ENCODE data around the gene SRP68.

SRP68 gene

GRCh38 chr17:76119409-76120371, 47.4 kb upstream of the SRP68 start:
- no peaks in the 10 kb centered on the region for H3K9me2 ChIP-seq (replicated peaks; ENCODE audit: low read depth, low read length)
- H3K36me3 ChIP-seq (ENCODE audit: insufficient read depth, low read length), result no peaks in the 10 kb centered on the region
- no peaks in the 10 kb centered on the region for H3K9me3 ChIP-seq (ENCODE audit: insufficient read depth, low read depth, low read length)
- no peaks in the 10 kb centered on the region for H3K79me2 ChIP-seq (ENCODE audit: insufficient read depth, low read length)
- H3K27me3 ChIP-seq (ENCODE audit: insufficient read depth, low read length, poor library complexity, severe bottlenecking), result no peaks in the 10 kb centered on the region
- no peak overlapping the region for H3K4me2 ChIP-seq (ENCODE audit: low read depth, low read length, poor library complexity, severe bottlenecking)
- H4K20me1 ChIP-seq (ENCODE audit: insufficient read depth, low read length, poor library complexity, severe bottlenecking), result no peaks in the 10 kb centered on the region
- no peak overlapping the region for H3K9ac ChIP-seq (ENCODE audit: low read depth, low read length, poor library complexity, severe bottlenecking)
- TF ChIP-seq, protein P1, sequence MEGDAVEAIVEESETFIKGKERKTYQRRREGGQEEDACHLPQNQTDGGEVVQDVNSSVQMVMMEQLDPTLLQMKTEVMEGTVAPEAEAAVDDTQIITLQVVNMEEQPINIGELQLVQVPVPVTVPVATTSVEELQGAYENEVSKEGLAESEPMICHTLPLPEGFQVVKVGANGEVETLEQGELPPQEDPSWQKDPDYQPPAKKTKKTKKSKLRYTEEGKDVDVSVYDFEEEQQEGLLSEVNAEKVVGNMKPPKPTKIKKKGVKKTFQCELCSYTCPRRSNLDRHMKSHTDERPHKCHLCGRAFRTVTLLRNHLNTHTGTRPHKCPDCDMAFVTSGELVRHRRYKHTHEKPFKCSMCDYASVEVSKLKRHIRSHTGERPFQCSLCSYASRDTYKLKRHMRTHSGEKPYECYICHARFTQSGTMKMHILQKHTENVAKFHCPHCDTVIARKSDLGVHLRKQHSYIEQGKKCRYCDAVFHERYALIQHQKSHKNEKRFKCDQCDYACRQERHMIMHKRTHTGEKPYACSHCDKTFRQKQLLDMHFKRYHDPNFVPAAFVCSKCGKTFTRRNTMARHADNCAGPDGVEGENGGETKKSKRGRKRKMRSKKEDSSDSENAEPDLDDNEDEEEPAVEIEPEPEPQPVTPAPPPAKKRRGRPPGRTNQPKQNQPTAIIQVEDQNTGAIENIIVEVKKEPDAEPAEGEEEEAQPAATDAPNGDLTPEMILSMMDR (conservative IDR thresholded peaks at IDR 0.05; ENCODE audit: low read length), result no peak
- no peak for TF ChIP-seq EZH2phosphoT487 (IDR thresholded peaks at IDR 0.05; ENCODE audit: borderline replicate concordance)
- no peaks in the 10 kb centered on the region for H3F3A ChIP-seq (ENCODE audit: low read depth)
- no peak overlapping the region for H2AFZ ChIP-seq (ENCODE audit: low read length)
- no peak overlapping the region for H3K4me3 ChIP-seq (ENCODE audit: low read length, poor library complexity, severe bottlenecking)
- no peaks in the 10 kb centered on the region for H3K4me1 ChIP-seq (ENCODE audit: insufficient read depth, low read length, poor library complexity, severe bottlenecking)

DNA sequence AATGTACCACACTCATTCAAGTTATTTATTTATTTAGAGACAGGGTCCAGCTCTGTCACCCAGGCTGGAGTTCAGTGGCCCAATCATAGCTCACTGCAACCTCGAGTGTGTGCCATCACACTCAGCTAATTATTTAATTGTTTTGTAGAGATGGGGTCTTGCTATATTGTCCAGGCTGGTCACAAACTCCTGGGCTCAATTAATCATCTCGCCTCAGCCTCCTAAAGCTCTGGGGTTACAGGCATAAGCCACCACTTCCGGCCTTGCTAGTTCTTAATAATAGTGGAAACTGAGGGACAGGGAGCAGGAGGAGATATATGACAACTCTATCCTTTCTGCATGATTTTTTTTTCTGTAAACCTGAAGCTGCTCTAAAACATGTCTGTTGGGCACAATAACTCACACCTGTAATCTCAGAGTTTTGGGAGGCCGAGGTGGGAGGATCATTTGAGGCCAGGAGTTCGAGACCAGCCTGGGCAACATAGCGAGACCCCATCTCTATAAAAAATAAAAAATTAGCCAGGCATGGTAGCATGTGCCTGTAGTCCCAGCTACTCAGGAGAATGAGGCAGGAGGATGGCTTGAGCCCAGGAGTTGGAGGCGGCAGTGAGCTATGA, 42.9 kb upstream of the SRP68 start:
- no peaks in the 10 kb centered on the region for H3K79me2 ChIP-seq (ENCODE audit: insufficient read depth, low read length)

DNA sequence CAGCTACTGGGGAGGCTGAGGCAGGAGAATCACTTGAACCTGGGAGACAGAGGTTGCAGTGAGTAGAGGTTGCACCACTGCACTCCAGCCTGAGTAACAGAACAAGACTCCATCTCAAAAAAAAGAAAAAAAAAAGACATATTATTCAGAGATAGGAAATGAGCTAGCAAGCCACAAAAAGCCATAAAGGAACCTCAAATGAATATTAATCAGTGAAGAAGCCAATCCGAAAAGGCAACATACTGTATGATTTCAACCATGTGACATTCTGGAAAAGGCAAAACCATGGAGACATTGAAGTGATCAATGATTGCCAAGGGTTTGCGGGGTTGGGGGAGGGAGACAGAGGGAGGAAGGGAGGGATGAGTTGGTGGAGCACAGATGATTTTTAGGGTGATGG, 39.6 kb upstream of the SRP68 start:
- TF ChIP-seq, protein P1 (conservative IDR thresholded peaks at IDR 0.05; ENCODE audit: low read length), result no peak
- no peak for TF ChIP-seq EZH2phosphoT487 (IDR thresholded peaks at IDR 0.05; ENCODE audit: borderline replicate concordance)
- Histone ChIP-seq H3F3A (ENCODE audit: low read depth) (no peaks in the 10 kb centered on the region), H3K27me3 (ENCODE audit: insufficient read depth, low read length, poor library complexity, severe bottlenecking) (no peaks in the 10 kb centered on the region), H3K4me3 (ENCODE audit: low read length, poor library complexity, severe bottlenecking) (no peak overlapping the region), H3K9me3 (ENCODE audit: insufficient read depth, low read depth, low read length) (no peaks in the 10 kb centered on the region), H3K9ac (ENCODE audit: low read depth, low read length, poor library complexity, severe bottlenecking) (no peak overlapping the region), H2AFZ (ENCODE audit: low read length) (peak overlapping the region; percentile 51; the same call in 1 of the 2 replicates), H3K9me2 (replicated peaks; ENCODE audit: low read depth, low read length) (no peaks in the 10 kb centered on the region), H3K36me3 (ENCODE audit: insufficient read depth, low read length) (no peaks in the 10 kb centered on the region), H3K4me1 (ENCODE audit: insufficient read depth, low read length, poor library complexity, severe bottlenecking) (peaks cover 8% of the 10 kb centered on the region), H3K79me2 (ENCODE audit: insufficient read depth, low read length) (no peaks in the 10 kb centered on the region), H4K20me1 (ENCODE audit: insufficient read depth, low read length, poor library complexity, severe bottlenecking) (no peaks in the 10 kb centered on the region), H3K4me2 (ENCODE audit: low read depth, low read length, poor library complexity, severe bottlenecking) (no peak overlapping the region)

More for the DNA sequence above, 42.9 kb upstream of the SRP68 start:
- Histone ChIP-seq H4K20me1 (ENCODE audit: insufficient read depth, low read length, poor library complexity, severe bottlenecking) (no peaks in the 10 kb centered on the region), H3K4me1 (ENCODE audit: insufficient read depth, low read length, poor library complexity, severe bottlenecking) (peaks cover 8% of the 10 kb centered on the region), H3F3A (ENCODE audit: low read depth) (no peaks in the 10 kb centered on the region), H2AFZ (ENCODE audit: low read length) (no peak overlapping the region), H3K9ac (ENCODE audit: low read depth, low read length, poor library complexity, severe bottlenecking) (no peak overlapping the region), H3K4me3 (ENCODE audit: low read length, poor library complexity, severe bottlenecking) (no peak overlapping the region), H3K9me2 (replicated peaks; ENCODE audit: low read depth, low read length) (no peaks in the 10 kb centered on the region), H3K27me3 (ENCODE audit: insufficient read depth, low read length, poor library complexity, severe bottlenecking) (no peaks in the 10 kb centered on the region), H3K36me3 (ENCODE audit: insufficient read depth, low read length) (no peaks in the 10 kb centered on the region), H3K4me2 (ENCODE audit: low read depth, low read length, poor library complexity, severe bottlenecking) (no peak overlapping the region), H3K9me3 (ENCODE audit: insufficient read depth, low read depth, low read length) (no peaks in the 10 kb centered on the region)
- TF ChIP-seq, protein P1 (conservative IDR thresholded peaks at IDR 0.05; ENCODE audit: low read length), result no peak
- no peak for TF ChIP-seq EZH2phosphoT487 (IDR thresholded peaks at IDR 0.05; ENCODE audit: borderline replicate concordance)
